GM12872 (cell line): ENCODE measurements around the gene RAPGEF1.

ENCODE experiments used
- CTCF ChIP-seq: IDR thresholded peaks from 3 replicates; pipeline ENCODE4 v1.5.1; 2011; ENCODE audit warnings: low read depth, mild to moderate bottlenecking, low read length, moderate library complexity; ENCODE audit not compliant: insufficient read depth

Gene RAPGEF1

GRCh38 chr9:131745610-131746009, 5.7 kb upstream of the RAPGEF1 start:
- TF ChIP-seq CTCF = no peak

GRCh38 chr9:131744720-131745201, 4.9 kb upstream of the RAPGEF1 start:
- TF ChIP-seq CTCF = no peak

- no peak for TF ChIP-seq CTCF
Measured at GRCh38 chr9:131744171-131744719, 4.4 kb upstream of the RAPGEF1 start.

- no peak for TF ChIP-seq CTCF
Measured at GRCh38 chr9:131743501-131743900, 3.6 kb upstream of the RAPGEF1 start.

GRCh38 chr9:131743096-131743495, 3.2 kb upstream of the RAPGEF1 start:
- no peak for TF ChIP-seq CTCF

GRCh38 chr9:131740898-131741297, 1.0 kb upstream of the RAPGEF1 start:
- no peak for TF ChIP-seq CTCF

- no peak for TF ChIP-seq CTCF
Measured at GRCh38 chr9:131739133-131739958, 530 bp downstream of the RAPGEF1 start.
